ENCODE measurements around the gene TIMM10.

Gene TIMM10

GRCh38 chr11:57530596-57531507 is at the start of gene TIMM10:
Gene TIMM10, minus strand, starts transcription at chr11:57530754. Its CDS starts 565 bp downstream, at chr11:57530189.
- DNase-seq (ENCODE audit: low spot score) (peak; percentile 95), FAIRE-seq (no peak)

- DNase-seq (ENCODE audit: low spot score) (no peak), FAIRE-seq (no peak)
Measured at GRCh38 chr11:57574061-57574460, 43.5 kb upstream of the TIMM10 start.

GRCh38 chr11:57571606-57572005 is 41.1 kb upstream of the TIMM10 start:
- FAIRE-seq, result no peak
- no peak for DNase-seq (ENCODE audit: low spot score)

- FAIRE-seq (no peak), DNase-seq (ENCODE audit: low spot score) (no peak)
Measured at GRCh38 chr11:57568330-57568766, 37.8 kb upstream of the TIMM10 start.

GRCh38 chr11:57567515-57568329 is 37.2 kb upstream of the TIMM10 start, which contains the start of gene UBE2L6:
Gene UBE2L6, minus strand, starts transcription at chr11:57567672. Its CDS starts 61 bp downstream, at chr11:57567611.
- FAIRE-seq (no peak), DNase-seq (ENCODE audit: low spot score) (peak; percentile 86)

GRCh38 chr11:57566905-57567514 is 36.5 kb upstream of the TIMM10 start:
- FAIRE-seq (no peak), DNase-seq (ENCODE audit: low spot score) (no peak)

GRCh38 chr11:57566005-57566904 is 35.7 kb upstream of the TIMM10 start:
- DNase-seq (ENCODE audit: low spot score) (no peak), FAIRE-seq (no peak)

- FAIRE-seq (no peak), DNase-seq (ENCODE audit: low spot score) (no peak)
Measured at GRCh38 chr11:57562596-57562995, 32.0 kb upstream of the TIMM10 start.

- DNase-seq (ENCODE audit: low spot score) (no peak), FAIRE-seq (no peak)
Measured at GRCh38 chr11:57560146-57560545, 29.6 kb upstream of the TIMM10 start.

- FAIRE-seq (no peak), DNase-seq (ENCODE audit: low spot score) (no peak)
Measured at GRCh38 chr11:57556041-57556440, 25.5 kb upstream of the TIMM10 start.

GRCh38 chr11:57555393-57555792 is 24.8 kb upstream of the TIMM10 start:
- FAIRE-seq (no peak), DNase-seq (ENCODE audit: low spot score) (no peak)

- FAIRE-seq, result no peak
- DNase-seq (ENCODE audit: low spot score), result no peak
Measured at GRCh38 chr11:57552479-57552878, 21.9 kb upstream of the TIMM10 start.

GRCh38 chr11:57551941-57552340 is 21.4 kb upstream of the TIMM10 start:
- FAIRE-seq, result no peak
- DNase-seq (ENCODE audit: low spot score), result no peak

- FAIRE-seq (no peak), DNase-seq (ENCODE audit: low spot score) (no peak)
Measured at GRCh38 chr11:57549983-57550382, 19.4 kb upstream of the TIMM10 start.

- FAIRE-seq (no peak), DNase-seq (ENCODE audit: low spot score) (no peak)
Measured at GRCh38 chr11:57547854-57548377, 17.4 kb upstream of the TIMM10 start.

- DNase-seq (ENCODE audit: low spot score) (peak; percentile 29), FAIRE-seq (no peak)
Measured at GRCh38 chr11:57546869-57547475, 16.4 kb upstream of the TIMM10 start.

- FAIRE-seq (no peak), DNase-seq (ENCODE audit: low spot score) (no peak)
Measured at GRCh38 chr11:57546451-57546850, 15.9 kb upstream of the TIMM10 start.

GRCh38 chr11:57545883-57546282 is 15.3 kb upstream of the TIMM10 start:
- no peak for FAIRE-seq
- DNase-seq (ENCODE audit: low spot score), result no peak

GRCh38 chr11:57544566-57544965 is 14.0 kb upstream of the TIMM10 start:
- no peak for DNase-seq (ENCODE audit: low spot score)
- no peak for FAIRE-seq

- FAIRE-seq, result no peak
Measured at GRCh38 chr11:57543593-57543992, 13.0 kb upstream of the TIMM10 start.

More at GRCh38 chr11:57543593-57543992, 13.0 kb upstream of the TIMM10 start:
- DNase-seq (ENCODE audit: low spot score), result no peak
